Loucy (cell line): ENCODE results near the gene APBB2.

Experiments used
- H2AFZ ChIP-seq: fragments of 200-600 bp; sonication (generic); 2 replicates; pipeline ENCODE4 v1.6.0; 2016; ENCODE audit warnings: antibody characterized with exemption, mild to moderate bottlenecking, low read length, moderate library complexity
- H3F3A ChIP-seq: fragments of 200-600 bp; 2 replicates; pipeline ENCODE4 v1.6.0; 2016; ENCODE audit warnings: antibody characterized with exemption, low read depth, mild to moderate bottlenecking
- H3K27me3 ChIP-seq: fragments of 200-600 bp; sonication (generic); 2 replicates; pipeline ENCODE4 v1.6.1; 2014; ENCODE audit warnings: low read length, mild to moderate bottlenecking; ENCODE audit not compliant: insufficient read depth, poor library complexity, severe bottlenecking
- H3K36me3 ChIP-seq: fragments of 200-600 bp; sonication (generic); 2 replicates; pipeline ENCODE4 v1.6.1; 2016; ENCODE audit warnings: low read length; ENCODE audit not compliant: insufficient read depth
- H3K4me1 ChIP-seq: fragments of 200-600 bp; sonication (generic); 2 replicates; pipeline ENCODE4 v1.5.1; 2014; ENCODE audit warnings: low read length, mild to moderate bottlenecking; ENCODE audit not compliant: insufficient read depth, poor library complexity, severe bottlenecking
- H3K4me2 ChIP-seq: fragments of 200-600 bp; sonication (generic); 2 replicates; pipeline ENCODE4 v1.6.0; 2014; ENCODE audit warnings: antibody characterized with exemption, low read length, low read depth, mild to moderate bottlenecking; ENCODE audit not compliant: poor library complexity, severe bottlenecking
- H3K4me3 ChIP-seq: fragments of 200-600 bp; sonication (generic); 2 replicates; pipeline ENCODE4 v1.5.1; 2014; ENCODE audit warnings: low read length, mild to moderate bottlenecking, mixed read lengths; ENCODE audit not compliant: poor library complexity, severe bottlenecking
- H3K79me2 ChIP-seq: fragments of 200-600 bp; sonication (generic); 2 replicates; pipeline ENCODE4 v1.6.1; 2014; ENCODE audit warnings: low read length; ENCODE audit not compliant: insufficient read depth
- H3K9ac ChIP-seq: fragments of 200-600 bp; sonication (generic); 2 replicates; pipeline ENCODE4 v1.6.0; 2014; ENCODE audit warnings: mild to moderate bottlenecking, low read depth, low read length, moderate library complexity; ENCODE audit not compliant: poor library complexity, severe bottlenecking
- H3K9me2 ChIP-seq: fragments of 200-600 bp; sonication (generic); replicated peaks from 2 replicates; pipeline ENCODE4 v1.6.1; 2016; ENCODE audit warnings: low read depth, low read length, mixed read lengths
- H3K9me3 ChIP-seq: fragments of 200-600 bp; sonication (generic); 2 replicates; pipeline ENCODE4 v1.6.1; 2014; ENCODE audit warnings: mild to moderate bottlenecking, antibody characterized with exemption, low read length, low read depth; ENCODE audit not compliant: insufficient read depth
- H4K20me1 ChIP-seq: fragments of 200-600 bp; sonication (generic); 2 replicates; pipeline ENCODE4 v1.6.0; 2014; ENCODE audit warnings: antibody characterized with exemption, low read length, mild to moderate bottlenecking; ENCODE audit not compliant: insufficient read depth, poor library complexity, severe bottlenecking
- EZH2phosphoT487 ChIP-seq: fragments of 200-600 bp; IDR thresholded peaks from 2 replicates; pipeline ENCODE4 v1.6.1; 2018; ENCODE audit warnings: antibody characterized with exemption, mild to moderate bottlenecking, moderate library complexity, borderline replicate concordance
- TF ChIP-seq, protein P1 (sequence below): fragments of 200-600 bp; sonication (generic); conservative IDR thresholded peaks from 2 replicates; pipeline ENCODE4 v1.5.1; 2014; ENCODE audit warnings: mild to moderate bottlenecking, antibody characterized with exemption, low read length

APBB2 gene

DNA sequence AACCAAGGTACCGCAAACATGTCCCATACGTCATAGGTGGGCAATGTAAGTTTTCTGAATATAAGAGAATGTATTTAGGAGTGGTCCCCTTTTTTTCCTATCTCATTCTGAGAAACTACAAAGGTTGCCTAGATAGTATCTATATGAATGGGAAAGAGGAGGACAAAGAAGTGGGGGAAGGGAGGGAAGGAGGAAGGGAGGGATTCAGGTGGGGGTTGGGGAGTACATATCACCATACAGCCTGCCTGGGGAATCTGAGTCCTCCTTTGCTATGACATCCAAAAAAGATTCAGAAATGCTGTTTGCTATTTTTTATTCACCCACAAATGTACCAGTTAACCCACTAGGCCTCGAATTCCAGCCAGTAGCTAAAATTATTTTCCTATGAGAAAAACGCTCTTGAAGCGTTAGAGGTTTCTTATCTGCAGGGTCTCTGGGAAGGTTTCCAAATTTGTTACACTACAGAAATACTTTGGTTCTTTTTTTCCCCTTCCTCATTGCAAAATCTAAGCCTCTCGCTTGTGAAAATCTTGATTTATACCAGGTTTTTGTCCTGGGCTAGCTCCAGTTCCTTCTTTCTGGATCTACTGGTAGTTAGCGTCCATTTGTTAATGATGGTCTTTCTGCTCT lies 251.7 kb downstream of the APBB2 start:
- TF ChIP-seq EZH2phosphoT487 = no peak
- TF ChIP-seq, protein P1, sequence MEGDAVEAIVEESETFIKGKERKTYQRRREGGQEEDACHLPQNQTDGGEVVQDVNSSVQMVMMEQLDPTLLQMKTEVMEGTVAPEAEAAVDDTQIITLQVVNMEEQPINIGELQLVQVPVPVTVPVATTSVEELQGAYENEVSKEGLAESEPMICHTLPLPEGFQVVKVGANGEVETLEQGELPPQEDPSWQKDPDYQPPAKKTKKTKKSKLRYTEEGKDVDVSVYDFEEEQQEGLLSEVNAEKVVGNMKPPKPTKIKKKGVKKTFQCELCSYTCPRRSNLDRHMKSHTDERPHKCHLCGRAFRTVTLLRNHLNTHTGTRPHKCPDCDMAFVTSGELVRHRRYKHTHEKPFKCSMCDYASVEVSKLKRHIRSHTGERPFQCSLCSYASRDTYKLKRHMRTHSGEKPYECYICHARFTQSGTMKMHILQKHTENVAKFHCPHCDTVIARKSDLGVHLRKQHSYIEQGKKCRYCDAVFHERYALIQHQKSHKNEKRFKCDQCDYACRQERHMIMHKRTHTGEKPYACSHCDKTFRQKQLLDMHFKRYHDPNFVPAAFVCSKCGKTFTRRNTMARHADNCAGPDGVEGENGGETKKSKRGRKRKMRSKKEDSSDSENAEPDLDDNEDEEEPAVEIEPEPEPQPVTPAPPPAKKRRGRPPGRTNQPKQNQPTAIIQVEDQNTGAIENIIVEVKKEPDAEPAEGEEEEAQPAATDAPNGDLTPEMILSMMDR = no peak
- Histone ChIP-seq H3K4me2 (no peak overlapping the region), H3K9me2 (no peaks in the 10 kb centered on the region)

DNA sequence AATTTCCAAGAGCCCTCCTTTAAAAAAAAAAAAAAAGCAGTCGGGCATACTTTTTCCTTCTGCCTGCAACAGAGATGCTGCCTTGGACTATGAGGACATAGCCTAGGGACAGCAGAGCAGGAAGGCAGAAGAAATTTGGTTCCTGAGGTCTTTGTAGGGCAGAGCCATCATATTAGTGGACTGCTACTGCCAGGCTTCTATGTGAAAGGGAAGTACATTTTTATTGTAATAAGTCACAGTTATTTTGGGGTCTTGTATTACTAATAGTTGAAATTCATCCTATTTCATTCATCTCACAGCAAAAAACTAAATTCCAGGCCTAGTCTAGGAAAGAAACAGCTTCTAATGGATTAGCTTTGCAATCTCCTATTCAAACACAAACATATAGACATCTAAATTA lies 253.4 kb downstream of the APBB2 start:
- H3F3A ChIP-seq = no peaks in the 10 kb centered on the region
- no peaks in the 10 kb centered on the region for H3K9me2 ChIP-seq
- no peaks in the 10 kb centered on the region for H3K79me2 ChIP-seq
- no peak overlapping the region for H3K9ac ChIP-seq
- no peak overlapping the region for H2AFZ ChIP-seq
- no peaks in the 10 kb centered on the region for H4K20me1 ChIP-seq
- no peak overlapping the region for H3K4me3 ChIP-seq
- no peaks in the 10 kb centered on the region for H3K4me1 ChIP-seq
- TF ChIP-seq EZH2phosphoT487 = no peak
- TF ChIP-seq, protein P1 = no peak
- H3K36me3 ChIP-seq = no peaks in the 10 kb centered on the region
- H3K9me3 ChIP-seq = no peaks in the 10 kb centered on the region
- no peaks in the 10 kb centered on the region for H3K27me3 ChIP-seq
- H3K4me2 ChIP-seq = no peak overlapping the region

More for the DNA sequence above, 251.7 kb downstream of the APBB2 start:
- H3K79me2 ChIP-seq = no peaks in the 10 kb centered on the region
- H3K9me3 ChIP-seq = no peaks in the 10 kb centered on the region
- no peaks in the 10 kb centered on the region for H3F3A ChIP-seq
- H2AFZ ChIP-seq = no peak overlapping the region
- no peaks in the 10 kb centered on the region for H3K27me3 ChIP-seq
- no peak overlapping the region for H3K9ac ChIP-seq
- no peaks in the 10 kb centered on the region for H3K4me1 ChIP-seq
- no peaks in the 10 kb centered on the region for H4K20me1 ChIP-seq
- no peaks in the 10 kb centered on the region for H3K36me3 ChIP-seq
- H3K4me3 ChIP-seq = no peak overlapping the region

DNA sequence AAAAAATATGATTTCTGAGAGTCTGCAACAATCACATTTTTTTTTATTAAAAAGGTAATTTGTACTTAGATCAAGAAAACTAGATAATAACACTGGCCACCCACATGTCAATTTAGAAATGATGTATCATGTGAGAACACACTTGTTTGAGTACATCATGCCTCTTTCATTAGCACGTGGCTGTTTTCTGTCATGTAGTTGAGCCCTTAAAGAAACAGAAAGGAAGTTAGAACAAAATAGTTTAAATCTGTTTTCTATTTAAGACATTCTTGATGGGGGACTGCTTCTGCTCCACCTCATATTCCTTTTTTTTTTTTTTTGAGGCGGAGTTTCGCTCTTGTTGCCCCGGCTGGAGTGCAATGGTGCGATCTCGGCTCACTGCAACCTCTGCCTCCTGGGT lies 257.1 kb downstream of the APBB2 start:
- TF ChIP-seq, protein P1 = no peak
- TF ChIP-seq EZH2phosphoT487 = no peak
- Histone ChIP-seq H4K20me1 (no peaks in the 10 kb centered on the region), H3K36me3 (no peaks in the 10 kb centered on the region), H3K27me3 (no peaks in the 10 kb centered on the region), H3K9me3 (no peaks in the 10 kb centered on the region), H2AFZ (no peak overlapping the region), H3K4me3 (no peak overlapping the region), H3K79me2 (no peaks in the 10 kb centered on the region), H3K9me2 (no peaks in the 10 kb centered on the region), H3K4me2 (no peak overlapping the region), H3F3A (no peaks in the 10 kb centered on the region), H3K9ac (no peak overlapping the region), H3K4me1 (no peaks in the 10 kb centered on the region)
